ENCODE results near the gene ATG2B.
"Not testable (repeated sequence)": the region's sequence is repeated elsewhere in the genome, so short reads cannot be mapped to it uniquely, and the experiment has no call there.

Gene ATG2B

GRCh38 chr14:96247031-96247430 lies 116.1 kb downstream of the ATG2B start:
- no peaks in the 10 kb centered on the region for H3K4me1 ChIP-seq (ENCODE audit: control insufficient read depth in 2 of 2, insufficient read depth in 2 of 2, low read length in 2 of 2)
- no peaks in the 10 kb centered on the region for H3K9me3 ChIP-seq (ENCODE audit: control insufficient read depth in 2 of 2, low read length in 2 of 2)
- peaks cover 3% of the 10 kb centered on the region in 2 donors for H3K36me3 ChIP-seq (ENCODE audit: control insufficient read depth in 2 of 2, insufficient read depth in 2 of 2, low read length in 2 of 2)
- H3K9ac ChIP-seq (ENCODE audit: low read depth in 1 of 2, low read length in 2 of 2) = no peak overlapping the region
- no peak overlapping the region for H3K27ac ChIP-seq (ENCODE audit: low read depth in 2 of 2, low read length in 2 of 2)
- H3K4me3 ChIP-seq (ENCODE audit: low read length in 2 of 2) = no peak overlapping the region
- no peaks in the 10 kb centered on the region for H3K27me3 ChIP-seq (ENCODE audit: control insufficient read depth in 2 of 2, insufficient read depth in 2 of 2, low read length in 2 of 2)

DNA sequence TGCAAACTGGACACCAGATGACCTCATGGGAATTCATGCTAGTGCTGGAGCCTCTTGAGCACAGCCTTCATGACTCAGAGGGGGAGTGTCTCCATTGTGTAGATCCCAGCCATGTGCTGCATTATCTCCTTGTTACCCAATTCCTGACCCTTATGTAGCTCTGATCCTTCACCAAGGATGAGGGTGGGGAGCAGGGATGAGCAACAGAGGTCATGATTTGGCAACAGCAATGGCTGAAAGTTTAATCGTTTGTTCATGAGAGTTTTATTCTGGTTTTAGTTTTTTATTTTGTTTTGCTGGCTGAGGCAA lies 116.6 kb downstream of the ATG2B start:
- Histone ChIP-seq H3K4me3 (ENCODE audit: low read length in 2 of 2) (no peak overlapping the region), H3K27ac (ENCODE audit: low read depth in 2 of 2, low read length in 2 of 2) (no peak overlapping the region), H3K9ac (ENCODE audit: low read depth in 1 of 2, low read length in 2 of 2) (no peak overlapping the region), H3K27me3 (ENCODE audit: control insufficient read depth in 2 of 2, insufficient read depth in 2 of 2, low read length in 2 of 2) (no peaks in the 10 kb centered on the region), H3K4me1 (ENCODE audit: control insufficient read depth in 2 of 2, insufficient read depth in 2 of 2, low read length in 2 of 2) (no peaks in the 10 kb centered on the region), H3K36me3 (ENCODE audit: control insufficient read depth in 2 of 2, insufficient read depth in 2 of 2, low read length in 2 of 2) (peaks cover 7 to 8% of the 10 kb centered on the region in 2 donors), H3K9me3 (ENCODE audit: control insufficient read depth in 2 of 2, low read length in 2 of 2) (no peaks in the 10 kb centered on the region)

GRCh38 chr14:96245710-96246538 lies 117.2 kb downstream of the ATG2B start:
- Histone ChIP-seq H3K4me3 (ENCODE audit: low read length in 2 of 2) (no peak overlapping the region), H3K9me3 (ENCODE audit: control insufficient read depth in 2 of 2, low read length in 2 of 2) (no peaks in the 10 kb centered on the region), H3K27me3 (ENCODE audit: control insufficient read depth in 2 of 2, insufficient read depth in 2 of 2, low read length in 2 of 2) (no peaks in the 10 kb centered on the region), H3K36me3 (ENCODE audit: control insufficient read depth in 2 of 2, insufficient read depth in 2 of 2, low read length in 2 of 2) (peaks cover 12% of the 10 kb centered on the region in 2 donors), H3K4me1 (ENCODE audit: control insufficient read depth in 2 of 2, insufficient read depth in 2 of 2, low read length in 2 of 2) (no peaks in the 10 kb centered on the region), H3K27ac (ENCODE audit: low read depth in 2 of 2, low read length in 2 of 2) (no peak overlapping the region), H3K9ac (ENCODE audit: low read depth in 1 of 2, low read length in 2 of 2) (no peak overlapping the region)

GRCh38 chr14:96245074-96245473 lies 118.1 kb downstream of the ATG2B start:
- not testable (repeated sequence) for H3K4me1 ChIP-seq (ENCODE audit: control insufficient read depth in 2 of 2, insufficient read depth in 2 of 2, low read length in 2 of 2); H3K27me3 ChIP-seq (ENCODE audit: control insufficient read depth in 2 of 2, insufficient read depth in 2 of 2, low read length in 2 of 2); H3K9me3 ChIP-seq (ENCODE audit: control insufficient read depth in 2 of 2, low read length in 2 of 2); H3K9ac ChIP-seq (ENCODE audit: low read depth in 1 of 2, low read length in 2 of 2); H3K27ac ChIP-seq (ENCODE audit: low read depth in 2 of 2, low read length in 2 of 2); H3K4me3 ChIP-seq (ENCODE audit: low read length in 2 of 2)
- H3K36me3 ChIP-seq (ENCODE audit: control insufficient read depth in 2 of 2, insufficient read depth in 2 of 2, low read length in 2 of 2) = peaks cover 16 to 17% of the 10 kb centered on the region in 2 donors

- H3K27ac ChIP-seq (ENCODE audit: low read depth in 2 of 2, low read length in 2 of 2) = no peak overlapping the region
- H3K4me1 ChIP-seq (ENCODE audit: control insufficient read depth in 2 of 2, insufficient read depth in 2 of 2, low read length in 2 of 2) = peaks cover 12 to 17% of the 10 kb centered on the region in 2 donors
- H3K36me3 ChIP-seq (ENCODE audit: control insufficient read depth in 2 of 2, insufficient read depth in 2 of 2, low read length in 2 of 2) = peaks cover 16 to 17% of the 10 kb centered on the region in 2 donors
- no peaks in the 10 kb centered on the region for H3K9me3 ChIP-seq (ENCODE audit: control insufficient read depth in 2 of 2, low read length in 2 of 2)
- H3K27me3 ChIP-seq (ENCODE audit: control insufficient read depth in 2 of 2, insufficient read depth in 2 of 2, low read length in 2 of 2) = no peaks in the 10 kb centered on the region
- H3K4me3 ChIP-seq (ENCODE audit: low read length in 2 of 2) = no peak overlapping the region
- H3K9ac ChIP-seq (ENCODE audit: low read depth in 1 of 2, low read length in 2 of 2) = no peak overlapping the region
These were observed 119.4 kb downstream of the ATG2B start for GRCh38 chr14:96243785-96244184.

DNA sequence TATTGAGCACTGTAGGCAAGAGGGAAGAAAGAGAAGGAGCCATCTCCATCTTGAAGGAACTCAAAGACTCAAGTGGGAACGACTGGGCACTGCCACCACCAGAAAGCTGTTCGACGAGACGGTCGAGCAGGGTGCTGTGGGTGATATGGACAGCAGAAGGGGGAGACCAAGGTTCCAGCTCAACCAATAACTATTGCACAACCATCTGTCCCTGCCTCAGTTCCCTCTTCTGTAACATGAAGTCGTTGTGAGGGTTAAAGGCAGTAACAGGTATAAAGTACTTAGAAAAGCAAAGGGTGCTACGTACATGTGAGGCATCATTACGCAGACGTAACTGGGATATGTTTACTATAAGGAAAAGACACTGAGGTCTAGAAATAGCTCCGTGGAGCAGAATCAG lies 121.0 kb downstream of the ATG2B start:
- no peaks in the 10 kb centered on the region for H3K27me3 ChIP-seq (ENCODE audit: control insufficient read depth in 2 of 2, insufficient read depth in 2 of 2, low read length in 2 of 2)
- no peak overlapping the region for H3K9ac ChIP-seq (ENCODE audit: low read depth in 1 of 2, low read length in 2 of 2)
- H3K27ac ChIP-seq (ENCODE audit: low read depth in 2 of 2, low read length in 2 of 2) = no peak overlapping the region
- no peaks in the 10 kb centered on the region for H3K9me3 ChIP-seq (ENCODE audit: control insufficient read depth in 2 of 2, low read length in 2 of 2)
- peaks cover 12 to 22% of the 10 kb centered on the region in 2 donors for H3K4me1 ChIP-seq (ENCODE audit: control insufficient read depth in 2 of 2, insufficient read depth in 2 of 2, low read length in 2 of 2)
- H3K36me3 ChIP-seq (ENCODE audit: control insufficient read depth in 2 of 2, insufficient read depth in 2 of 2, low read length in 2 of 2) = peaks cover 16 to 19% of the 10 kb centered on the region in 2 donors
- H3K4me3 ChIP-seq (ENCODE audit: low read length in 2 of 2) = no peak overlapping the region

DNA sequence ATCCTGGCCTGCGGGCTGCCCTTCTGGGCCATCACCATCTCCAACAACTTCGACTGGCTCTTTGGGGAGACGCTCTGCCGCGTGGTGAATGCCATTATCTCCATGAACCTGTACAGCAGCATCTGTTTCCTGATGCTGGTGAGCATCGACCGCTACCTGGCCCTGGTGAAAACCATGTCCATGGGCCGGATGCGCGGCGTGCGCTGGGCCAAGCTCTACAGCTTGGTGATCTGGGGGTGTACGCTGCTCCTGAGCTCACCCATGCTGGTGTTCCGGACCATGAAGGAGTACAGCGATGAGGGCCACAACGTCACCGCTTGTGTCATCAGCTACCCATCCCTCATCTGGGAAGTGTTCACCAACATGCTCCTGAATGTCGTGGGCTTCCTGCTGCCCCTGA lies 122.5 kb downstream of the ATG2B start:
- Histone ChIP-seq H3K4me3 (ENCODE audit: low read length in 2 of 2) (no peak overlapping the region), H3K27me3 (ENCODE audit: control insufficient read depth in 2 of 2, insufficient read depth in 2 of 2, low read length in 2 of 2) (no peaks in the 10 kb centered on the region), H3K4me1 (ENCODE audit: control insufficient read depth in 2 of 2, insufficient read depth in 2 of 2, low read length in 2 of 2) (peaks cover 12 to 22% of the 10 kb centered on the region in 2 donors), H3K36me3 (ENCODE audit: control insufficient read depth in 2 of 2, insufficient read depth in 2 of 2, low read length in 2 of 2) (peaks cover 16 to 20% of the 10 kb centered on the region in 2 donors), H3K27ac (ENCODE audit: low read depth in 2 of 2, low read length in 2 of 2) (no peak overlapping the region), H3K9me3 (ENCODE audit: control insufficient read depth in 2 of 2, low read length in 2 of 2) (no peaks in the 10 kb centered on the region), H3K9ac (ENCODE audit: low read depth in 1 of 2, low read length in 2 of 2) (no peak overlapping the region)

- H3K4me3 ChIP-seq (ENCODE audit: low read length in 2 of 2) = no peak overlapping the region
- H3K27ac ChIP-seq (ENCODE audit: low read depth in 2 of 2, low read length in 2 of 2) = peak overlapping the region; percentile 76 to 83
- peaks cover 16 to 20% of the 10 kb centered on the region in 2 donors for H3K36me3 ChIP-seq (ENCODE audit: control insufficient read depth in 2 of 2, insufficient read depth in 2 of 2, low read length in 2 of 2)
- no peaks in the 10 kb centered on the region for H3K9me3 ChIP-seq (ENCODE audit: control insufficient read depth in 2 of 2, low read length in 2 of 2)
- H3K4me1 ChIP-seq (ENCODE audit: control insufficient read depth in 2 of 2, insufficient read depth in 2 of 2, low read length in 2 of 2) = peaks cover 12 to 26% of the 10 kb centered on the region in 2 donors
- H3K27me3 ChIP-seq (ENCODE audit: control insufficient read depth in 2 of 2, insufficient read depth in 2 of 2, low read length in 2 of 2) = no peaks in the 10 kb centered on the region
- no peak overlapping the region for H3K9ac ChIP-seq (ENCODE audit: low read depth in 1 of 2, low read length in 2 of 2)
These were observed 123.4 kb downstream of the ATG2B start for GRCh38 chr14:96239711-96240141.

DNA sequence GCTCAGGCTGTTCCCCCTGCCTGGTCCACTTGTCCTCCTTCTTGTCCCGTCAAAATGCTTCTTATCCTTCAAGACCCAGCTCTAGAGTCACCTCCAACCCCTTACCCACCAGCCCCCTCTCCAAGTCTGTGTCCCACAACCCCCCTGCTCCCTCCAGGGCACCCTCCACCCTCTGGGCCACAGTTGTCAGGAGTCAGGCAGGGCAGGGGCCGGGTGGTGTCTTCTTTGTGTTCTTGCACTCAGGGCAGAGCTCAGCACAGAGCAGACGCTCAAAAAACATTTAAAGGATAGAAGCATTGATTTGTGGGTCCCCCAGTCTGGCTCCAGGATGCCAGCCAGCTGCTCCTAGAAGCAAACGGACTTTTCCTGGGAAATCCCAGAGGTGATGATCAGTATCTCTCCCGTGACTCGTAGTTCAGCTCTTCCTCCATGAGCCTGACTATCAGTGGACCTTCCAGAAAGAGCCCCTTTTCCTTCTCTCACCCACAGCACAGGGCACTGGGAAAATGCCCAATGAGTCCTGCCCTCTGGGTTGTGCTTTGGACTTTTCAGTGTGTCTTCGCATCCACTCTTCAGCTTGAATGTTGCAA lies 124.4 kb downstream of the ATG2B start:
- Histone ChIP-seq H3K36me3 (ENCODE audit: control insufficient read depth in 2 of 2, insufficient read depth in 2 of 2, low read length in 2 of 2) (peaks cover 16 to 20% of the 10 kb centered on the region in 2 donors), H3K27me3 (ENCODE audit: control insufficient read depth in 2 of 2, insufficient read depth in 2 of 2, low read length in 2 of 2) (no peaks in the 10 kb centered on the region), H3K27ac (ENCODE audit: low read depth in 2 of 2, low read length in 2 of 2) (peak overlapping the region; percentile 76 to 83), H3K9me3 (ENCODE audit: control insufficient read depth in 2 of 2, low read length in 2 of 2) (no peaks in the 10 kb centered on the region), H3K9ac (ENCODE audit: low read depth in 1 of 2, low read length in 2 of 2) (no peak overlapping the region), H3K4me1 (ENCODE audit: control insufficient read depth in 2 of 2, insufficient read depth in 2 of 2, low read length in 2 of 2) (peaks cover 12 to 31% of the 10 kb centered on the region in 2 donors), H3K4me3 (ENCODE audit: low read length in 2 of 2) (peak overlapping the region in 1 of 2 donors; percentile 10)

GRCh38 chr14:96237641-96238040 lies 125.5 kb downstream of the ATG2B start:
- no peaks in the 10 kb centered on the region for H3K27me3 ChIP-seq (ENCODE audit: control insufficient read depth in 2 of 2, insufficient read depth in 2 of 2, low read length in 2 of 2)
- H3K9me3 ChIP-seq (ENCODE audit: control insufficient read depth in 2 of 2, low read length in 2 of 2) = no peaks in the 10 kb centered on the region
- H3K4me1 ChIP-seq (ENCODE audit: control insufficient read depth in 2 of 2, insufficient read depth in 2 of 2, low read length in 2 of 2) = peaks cover 12 to 37% of the 10 kb centered on the region in 2 donors
- H3K27ac ChIP-seq (ENCODE audit: low read depth in 2 of 2, low read length in 2 of 2) = no peak overlapping the region
- H3K4me3 ChIP-seq (ENCODE audit: low read length in 2 of 2) = no peak overlapping the region
- H3K36me3 ChIP-seq (ENCODE audit: control insufficient read depth in 2 of 2, insufficient read depth in 2 of 2, low read length in 2 of 2) = peaks cover 16 to 20% of the 10 kb centered on the region in 2 donors
- H3K9ac ChIP-seq (ENCODE audit: low read depth in 1 of 2, low read length in 2 of 2) = no peak overlapping the region

Data from mucosa of rectum (tissue), 2 donors.